SH-SY5Y (cell line): ENCODE measurements around the gene ZGRF1.

Experiments
- GATA2 ChIP-seq: IDR thresholded peaks from 2 replicates; pipeline ENCODE4 v1.6.1; 2011; ENCODE audit warnings: mild to moderate bottlenecking, low read depth, low read length
- GATA3 ChIP-seq: IDR thresholded peaks from 2 replicates; pipeline ENCODE4 v1.6.1; 2011; ENCODE audit warnings: low read depth, mild to moderate bottlenecking, low read length, moderate library complexity

The ZGRF1 gene

DNA sequence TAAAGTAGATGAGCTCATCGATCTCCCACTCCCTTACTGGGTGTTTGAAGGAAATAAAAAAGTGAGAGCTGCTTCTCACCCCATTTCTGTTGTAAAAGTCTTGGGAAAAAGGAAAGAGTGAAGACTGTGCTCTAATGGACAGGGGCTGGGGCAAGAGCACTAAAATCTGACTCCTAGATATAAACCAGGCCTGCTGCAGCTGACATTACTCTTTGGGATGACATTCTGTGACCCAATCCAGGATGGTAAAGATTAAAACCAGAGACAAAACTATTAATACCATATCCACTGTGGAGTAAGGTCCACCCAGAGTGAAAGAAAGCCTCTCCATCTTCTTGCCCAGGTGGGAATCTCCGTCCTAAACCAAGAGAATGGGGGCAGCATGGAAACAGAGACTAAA lies 100.6 kb downstream of the ZGRF1 start:
- no peak for TF ChIP-seq GATA2
- TF ChIP-seq GATA3 = no peak

DNA sequence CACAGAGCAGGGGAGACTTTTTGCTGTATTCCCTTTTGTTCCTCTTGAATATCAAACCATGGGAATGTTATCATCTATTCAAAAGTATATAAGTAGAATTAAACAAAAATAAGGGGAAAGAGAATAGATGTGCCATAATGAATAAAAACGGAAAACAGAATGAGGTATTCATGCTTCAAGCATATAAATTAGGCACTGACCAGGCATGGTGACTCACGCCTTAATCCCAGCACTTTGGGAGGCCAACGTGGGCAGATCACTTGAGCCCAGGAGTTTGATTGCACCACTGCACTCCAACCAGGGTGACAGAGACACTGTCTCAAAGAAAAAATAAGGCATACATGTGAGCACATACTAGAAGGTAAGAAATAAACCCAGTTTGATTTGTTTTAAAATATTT lies 104.4 kb downstream of the ZGRF1 start:
- no peak for TF ChIP-seq GATA2
- no peak for TF ChIP-seq GATA3

DNA sequence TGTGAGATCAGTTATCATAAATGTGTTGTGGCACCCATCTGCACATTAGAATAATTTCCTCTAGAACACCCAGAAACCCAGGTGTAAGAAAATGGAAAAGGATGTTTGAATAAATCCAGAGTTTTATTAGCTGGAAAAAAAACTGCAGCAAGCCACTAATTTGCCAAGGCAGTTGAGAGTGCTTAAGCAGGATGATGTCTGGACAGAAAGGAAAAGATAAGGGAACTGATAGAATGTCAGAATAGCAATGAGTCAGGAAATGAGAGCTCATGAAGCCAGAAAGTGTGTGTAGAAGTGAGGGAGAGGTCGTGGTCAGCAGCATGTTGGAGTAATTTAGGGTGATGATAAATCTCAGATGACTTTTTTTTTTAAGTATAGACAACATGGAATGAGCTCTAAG lies 105.6 kb downstream of the ZGRF1 start:
- TF ChIP-seq GATA2 (peak; percentile 69; the same call in 1 of the 2 replicates), GATA3 (peak; percentile 77; the same call in 1 of the 2 replicates)

DNA sequence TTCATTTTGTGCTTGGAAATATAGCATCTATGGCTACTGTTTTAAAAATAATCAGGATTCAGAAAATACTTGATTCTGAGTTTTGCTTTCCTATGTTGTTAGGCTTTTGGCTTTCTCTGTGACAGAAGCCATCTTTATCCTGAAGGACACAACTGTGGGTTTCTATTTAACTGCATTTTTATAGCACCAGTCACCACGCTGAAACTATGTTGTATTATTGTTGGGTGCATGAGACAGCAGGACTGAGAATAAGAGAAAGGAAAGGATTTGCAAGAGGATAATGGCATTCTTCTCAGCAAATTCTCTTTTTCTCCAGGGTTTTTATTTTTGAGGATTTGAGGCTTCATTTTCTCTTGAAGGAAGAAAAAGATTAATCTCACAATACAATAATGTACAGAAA lies 110.6 kb downstream of the ZGRF1 start:
- TF ChIP-seq GATA3 (no peak), GATA2 (no peak)

DNA sequence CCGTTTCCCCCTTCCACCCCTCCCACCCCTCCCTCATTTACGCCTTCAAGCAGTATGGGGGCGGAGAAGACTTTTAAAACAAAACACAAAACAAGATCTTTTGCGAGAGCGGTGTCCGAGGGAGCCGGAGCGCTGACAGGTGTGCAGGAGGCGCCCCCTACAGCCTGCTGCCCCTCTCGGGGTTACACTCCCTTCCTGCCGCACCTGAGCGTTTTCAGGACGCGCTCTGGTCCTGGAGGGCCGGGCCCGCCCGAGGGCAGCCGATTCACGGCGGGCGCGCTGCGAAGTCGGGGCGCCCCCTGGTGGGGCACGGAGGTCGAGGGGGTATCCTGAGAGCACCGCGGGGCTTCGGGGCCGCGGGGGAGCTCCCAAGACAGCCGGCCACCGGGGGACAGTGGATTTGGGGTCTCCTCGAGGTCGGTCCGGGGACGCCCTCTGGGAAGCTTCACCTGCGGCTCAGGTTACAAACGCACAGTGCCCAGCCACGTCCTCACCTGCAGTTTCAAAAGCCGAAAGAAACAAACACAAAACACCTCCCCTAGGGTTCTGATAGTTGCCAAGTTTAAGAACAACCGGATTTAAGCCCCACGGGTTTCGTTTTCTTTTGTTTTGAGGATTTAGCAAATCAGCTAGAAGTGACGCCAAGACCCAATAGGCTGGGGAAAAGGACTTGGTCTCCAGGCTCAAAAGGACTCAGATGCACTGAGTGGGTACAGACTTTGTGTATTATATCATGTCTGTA lies 112.8 kb downstream of the ZGRF1 start:
- TF ChIP-seq GATA2 (no peak), GATA3 (no peak)

DNA sequence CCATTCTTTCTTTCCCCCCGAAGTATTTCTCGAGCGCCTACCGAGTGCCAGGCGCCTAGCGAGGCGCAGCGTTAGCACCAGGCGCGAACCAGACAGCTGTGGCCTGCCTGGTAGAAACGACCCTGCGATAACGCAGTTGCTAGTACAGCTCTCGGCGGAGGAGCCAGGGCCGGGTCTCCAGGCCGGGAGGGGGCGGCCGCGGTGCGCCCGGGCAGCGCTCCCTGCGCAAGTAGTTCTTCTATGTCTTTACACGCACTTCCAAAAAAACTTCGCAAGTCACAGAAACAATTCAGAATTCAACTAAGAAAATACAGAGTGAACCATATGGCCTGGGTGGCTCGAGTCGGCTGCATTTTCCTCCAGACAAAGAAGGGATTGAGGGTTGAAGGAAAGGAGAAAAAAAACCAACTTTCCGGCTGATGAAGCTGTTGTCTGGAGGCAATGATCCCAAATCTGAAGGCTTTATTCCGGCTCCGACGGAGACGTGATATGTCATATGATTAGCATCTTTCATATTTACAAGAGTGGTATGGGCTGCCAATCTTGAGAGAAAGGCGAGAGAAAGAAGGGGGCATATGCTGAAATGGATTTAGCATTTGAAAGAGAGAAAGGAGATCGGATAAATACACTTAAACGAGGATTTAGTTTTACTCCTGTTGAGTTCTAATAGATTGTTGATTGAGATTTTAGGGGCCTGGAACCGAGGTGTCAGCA lies 113.5 kb downstream of the ZGRF1 start:
- TF ChIP-seq GATA3 = no peak
- TF ChIP-seq GATA2 = no peak

DNA sequence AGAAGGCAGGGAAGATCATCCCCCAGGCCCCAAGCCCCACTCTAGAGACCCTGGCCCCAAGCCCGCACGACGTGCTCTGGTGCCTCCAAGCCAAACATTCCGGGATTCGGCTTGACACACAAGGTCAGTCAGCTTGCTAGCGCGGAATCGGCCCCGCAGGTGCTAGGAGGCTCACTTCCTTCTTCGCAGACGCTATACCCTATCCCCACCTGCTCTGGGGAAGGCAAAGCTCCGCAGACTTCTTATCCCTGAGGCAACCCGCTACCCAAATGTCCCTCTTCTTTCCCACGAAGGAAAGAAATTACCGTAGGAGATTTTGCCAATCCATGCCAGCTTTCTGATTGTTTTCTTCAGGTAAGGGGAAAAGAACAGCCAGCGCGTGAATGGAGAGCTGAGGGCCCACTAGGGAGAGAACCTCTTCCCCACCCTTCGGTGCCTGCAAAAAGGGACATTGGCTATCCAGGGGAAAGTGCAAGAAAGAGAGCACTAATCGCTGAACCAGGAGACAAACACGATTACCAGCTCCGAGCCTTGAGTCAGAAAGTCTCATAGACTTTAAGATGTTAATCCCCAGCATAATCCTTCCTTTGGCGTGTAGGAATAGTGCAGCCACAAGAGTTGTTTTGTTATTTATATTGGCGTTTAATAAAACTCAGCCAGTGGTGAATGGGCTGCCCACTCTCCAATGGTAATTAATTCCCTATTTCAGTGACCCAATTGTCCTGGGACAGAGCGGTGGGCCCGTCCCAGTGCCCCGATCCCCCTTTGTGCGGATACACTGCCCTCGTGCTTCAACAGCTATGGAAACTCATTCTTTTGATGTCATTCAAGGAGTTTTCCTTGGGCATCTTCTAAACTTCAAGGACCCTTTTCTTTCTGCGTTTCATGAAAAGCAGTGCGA lies 115.3 kb downstream of the ZGRF1 start:
- TF ChIP-seq GATA3 (no peak), GATA2 (no peak)

DNA sequence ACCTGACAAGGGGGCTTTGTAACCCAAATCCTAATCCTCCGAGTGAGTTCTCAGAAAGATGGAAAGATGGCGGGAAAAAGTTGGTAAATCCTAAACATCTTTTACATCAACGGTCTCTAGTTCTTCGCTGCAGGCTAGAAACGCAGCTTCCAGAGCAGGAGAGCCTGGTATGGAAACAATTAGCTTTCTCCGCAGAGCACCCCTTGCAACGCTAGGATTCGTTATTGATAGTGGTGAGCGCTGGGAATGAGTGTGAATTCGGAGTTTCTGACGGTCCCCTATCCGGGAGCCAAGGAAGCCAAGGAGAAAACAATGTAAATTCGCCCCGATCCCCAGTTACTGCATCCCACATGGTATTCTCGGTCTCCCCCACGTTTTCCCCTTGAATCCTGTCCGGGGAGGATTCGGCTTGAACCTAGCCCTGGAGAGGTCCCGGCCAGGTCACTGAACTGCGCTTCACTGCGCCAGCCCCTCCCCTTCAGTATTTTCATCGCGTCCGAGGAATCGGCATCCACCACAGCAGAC lies 116.0 kb downstream of the ZGRF1 start:
- TF ChIP-seq GATA3 = no peak
- TF ChIP-seq GATA2 = 0 out of 2 replicates have a peak, but pooled peaks have one; percentile 35

DNA sequence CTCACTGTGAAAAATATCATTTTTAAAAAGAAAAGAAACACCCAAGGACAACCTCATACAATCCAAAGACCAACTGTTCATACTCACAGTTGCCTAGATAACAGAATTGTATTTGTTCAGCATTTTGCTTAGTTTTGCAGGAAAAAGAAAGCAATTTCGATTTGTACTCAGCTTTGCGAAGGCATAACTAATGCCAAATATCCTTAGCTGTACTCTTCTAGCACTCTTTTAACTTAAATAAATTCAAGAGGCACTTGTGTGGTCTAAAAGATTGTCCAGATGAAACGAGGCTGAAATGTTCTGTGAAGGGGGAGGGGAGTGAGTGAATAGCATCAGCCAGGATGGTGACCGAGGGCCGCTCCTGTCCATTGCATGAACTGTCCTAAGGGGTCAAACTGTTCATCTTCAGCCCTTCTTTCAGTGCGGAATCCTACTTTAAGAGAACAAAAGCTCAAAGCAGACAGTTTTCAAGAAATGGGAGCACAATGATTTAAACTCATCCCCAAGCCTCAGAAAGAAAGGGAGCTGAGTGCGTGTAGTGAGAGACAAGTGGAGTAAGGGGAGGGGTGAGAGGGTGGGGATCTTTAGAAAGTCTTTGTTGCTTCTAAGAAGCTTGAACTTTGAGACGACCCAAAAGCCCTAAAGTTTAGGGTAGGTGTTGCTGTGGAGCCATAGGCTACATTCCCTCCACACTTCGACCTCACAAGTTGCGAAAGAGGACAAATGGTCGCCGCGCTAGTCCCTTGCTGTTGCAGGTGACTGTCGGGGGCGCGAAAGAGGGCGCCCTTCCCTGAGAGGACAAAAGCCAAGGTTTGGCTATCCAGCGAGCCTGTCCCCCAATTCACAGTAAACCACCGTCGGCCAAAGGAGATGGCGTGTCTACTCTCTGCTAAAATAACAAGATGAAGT lies 116.8 kb downstream of the ZGRF1 start:
- TF ChIP-seq GATA2 (no peak), GATA3 (no peak)

DNA sequence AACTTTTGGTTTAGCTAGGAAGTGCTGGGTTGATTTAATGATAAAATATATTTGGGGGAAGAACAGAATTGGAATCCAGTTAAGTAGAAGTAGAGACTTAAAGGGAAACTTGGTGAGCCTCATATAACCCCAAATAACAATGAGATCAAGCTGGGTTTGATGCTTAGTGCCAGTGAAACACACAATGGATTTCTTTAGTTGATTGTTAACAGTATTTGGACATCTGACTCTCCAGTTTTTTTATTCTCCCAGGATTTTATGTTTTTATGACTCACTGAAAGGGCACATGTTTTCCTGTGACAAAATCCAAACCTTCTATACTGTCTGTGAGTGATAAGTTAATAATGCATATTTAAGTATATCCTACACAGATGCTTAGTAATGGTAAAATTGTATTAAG lies 118.0 kb downstream of the ZGRF1 start:
- TF ChIP-seq GATA3 = no peak

DNA sequence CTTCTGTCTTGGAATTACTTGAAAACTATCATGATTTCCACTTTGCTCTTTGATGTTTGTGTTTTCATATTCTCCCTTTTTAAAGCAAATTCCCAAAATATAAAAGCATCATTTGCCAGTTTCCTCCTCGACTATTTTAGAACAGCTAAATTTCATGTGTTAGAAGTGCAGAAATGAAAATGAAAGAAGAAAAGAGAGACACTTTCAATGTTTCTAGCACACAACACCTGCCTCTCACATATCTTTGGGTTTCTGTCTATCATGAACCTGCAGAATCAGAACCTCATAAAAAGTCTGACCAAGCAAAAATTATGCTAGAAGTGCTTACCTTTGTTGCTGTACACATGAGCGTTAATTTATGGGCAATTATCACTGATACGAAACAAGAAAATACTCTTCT lies 118.8 kb downstream of the ZGRF1 start:
- TF ChIP-seq GATA2 (no peak), GATA3 (no peak)

DNA sequence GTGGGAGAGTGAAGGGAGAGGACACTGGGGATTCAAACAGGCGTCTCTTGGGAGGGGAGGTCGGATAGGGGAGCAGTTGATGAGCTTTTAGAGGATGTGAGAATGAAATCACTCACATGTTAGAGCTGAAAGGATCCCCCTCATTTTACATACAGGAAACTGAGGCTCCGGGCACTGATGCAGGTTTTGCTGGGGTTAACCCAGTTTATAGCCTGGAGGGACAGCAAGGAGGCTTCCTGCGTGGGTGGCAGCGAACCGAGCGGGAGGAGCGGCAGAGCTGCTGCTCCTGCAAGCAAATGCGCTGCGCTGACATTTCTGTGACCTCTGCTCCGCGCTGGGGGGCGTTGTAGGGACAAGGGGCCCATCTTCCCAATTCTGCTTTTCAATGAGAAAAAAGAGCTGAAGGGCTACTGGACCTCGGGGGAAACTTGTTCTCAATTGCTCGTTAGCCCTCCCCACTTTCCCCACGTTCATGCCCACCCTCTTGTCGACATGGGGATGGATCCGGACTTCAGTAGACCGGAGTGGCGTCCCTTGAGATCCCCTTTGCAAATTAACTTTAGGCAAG lies 119.6 kb downstream of the ZGRF1 start:
- TF ChIP-seq GATA2 (no peak), GATA3 (no peak)
